ENCODE measurements around the gene ABHD6. TPM values are rescaled to one million over a fixed set of nuclear protein-coding genes. Genes with fewer than 3 reads are reported as not detected.

ABHD6 gene
- total and polyA plus RNA-seq, 9 of the 15 experiments (the other 6 are each of a cell fraction or from before 2014, with no cell fraction given) = 0.53 to 3.6 (median 2.5) TPM

DNA sequence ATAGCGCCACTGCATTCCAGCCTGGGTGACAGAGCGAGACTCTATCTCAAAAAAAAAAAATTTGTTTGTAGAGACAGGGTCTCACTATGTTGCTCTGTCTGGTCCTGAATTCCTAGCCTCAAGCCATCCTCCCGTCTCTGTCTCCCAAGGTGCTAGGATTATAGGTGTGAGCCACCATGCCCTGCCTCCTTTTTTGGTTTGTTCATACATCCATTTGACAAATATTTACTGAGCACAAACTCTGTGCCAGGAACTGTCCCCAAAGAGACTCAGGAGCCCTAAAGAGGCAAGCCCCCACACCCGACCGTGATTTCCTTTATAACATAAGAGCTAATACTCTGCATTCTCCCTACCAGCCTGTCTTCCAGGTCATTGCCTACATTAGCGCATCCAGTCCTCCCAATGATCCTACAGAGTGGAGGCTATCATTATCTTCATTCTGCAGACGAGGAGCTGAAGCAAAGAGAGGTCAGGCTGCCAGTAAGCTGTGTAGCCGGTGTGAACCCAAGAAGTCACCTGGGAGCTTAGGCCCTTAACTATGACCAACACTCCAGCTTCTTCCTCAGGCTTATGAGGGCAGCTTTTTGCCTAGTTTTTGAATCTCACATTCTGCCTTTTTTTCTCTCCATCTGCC is 88.8 kb downstream of the ABHD6 start (continued):
- no peak for TF ChIP-seq NEUROD1 (IDR thresholded peaks at IDR 0.05; ENCODE audit: borderline replicate concordance, low read depth, low read length, partially characterized antibody)
- no peak for TF ChIP-seq TCF7L2 (IDR thresholded peaks at IDR 0.05; ENCODE audit: low read depth, low read length)
- TF ChIP-seq, protein P1, sequence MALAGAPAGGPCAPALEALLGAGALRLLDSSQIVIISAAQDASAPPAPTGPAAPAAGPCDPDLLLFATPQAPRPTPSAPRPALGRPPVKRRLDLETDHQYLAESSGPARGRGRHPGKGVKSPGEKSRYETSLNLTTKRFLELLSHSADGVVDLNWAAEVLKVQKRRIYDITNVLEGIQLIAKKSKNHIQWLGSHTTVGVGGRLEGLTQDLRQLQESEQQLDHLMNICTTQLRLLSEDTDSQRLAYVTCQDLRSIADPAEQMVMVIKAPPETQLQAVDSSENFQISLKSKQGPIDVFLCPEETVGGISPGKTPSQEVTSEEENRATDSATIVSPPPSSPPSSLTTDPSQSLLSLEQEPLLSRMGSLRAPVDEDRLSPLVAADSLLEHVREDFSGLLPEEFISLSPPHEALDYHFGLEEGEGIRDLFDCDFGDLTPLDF (CRISPR knock-in tag; IDR thresholded peaks at IDR 0.05) = no peak
- peak; percentile 49 for TF ChIP-seq TAL1 (IDR thresholded peaks at IDR 0.05)
- TF ChIP-seq PHF21A (IDR thresholded peaks at IDR 0.05; ENCODE audit: borderline replicate concordance, low read depth) = no peak; the same call in 1 of the 2 replicates
- TF ChIP-seq SREBF1 (IDR thresholded peaks at IDR 0.05; ENCODE audit: borderline replicate concordance, low read depth, low read length) = no peak
- TF ChIP-seq CSDE1 (IDR thresholded peaks at IDR 0.05) = no peak
- TF ChIP-seq BRCA1 (IDR thresholded peaks at IDR 0.05) = no peak
- TF ChIP-seq BRCA1 (CRISPR knock-in tag; IDR thresholded peaks at IDR 0.05) = no peak
- no peak for TF ChIP-seq NFATC3 (IDR thresholded peaks at IDR 0.05)
- peak; percentile 66; the same call in 1 of the 2 replicates for TF ChIP-seq POLR2AphosphoS5 (IDR thresholded peaks at IDR 0.05; ENCODE audit: control insufficient read depth, insufficient read depth, low read depth, low read length)

Measured in K562 (cell line).